ENCODE measurements around the gene CPHXL2. TPM values are rescaled to one million over a fixed set of nuclear protein-coding genes. Genes with fewer than 3 reads are reported as not detected.

CPHXL2 gene
- total RNA-seq, 1 donor from 2014 or later = not detected

GRCh38 chr16:75647492-75648264 lies 29.1 kb downstream of the CPHXL2 start, which contains the start of the genes KARS1 and TERF2IP:
Gene KARS1 (minus strand): TSS chr16:75647665. CDS start chr16:75647639, 26 bp downstream.
Gene TERF2IP (plus strand): TSS chr16:75647773. CDS start chr16:75647883, 110 bp downstream.
- peaks cover 51% of the 10 kb centered on the region for H3K4me1 Mint-ChIP-seq (ENCODE audit: unreplicated experiment)
- peak; percentile 86 for DNase-seq (ENCODE audit: low spot score)
- peaks cover 5% of the 10 kb centered on the region for H3K9me3 Mint-ChIP-seq (ENCODE audit: unreplicated experiment)
- TF ChIP-seq CTCF (IDR thresholded peaks at IDR 0.05; ENCODE audit: unreplicated experiment) = no peak
- H3K27ac Mint-ChIP-seq (ENCODE audit: unreplicated experiment) = peak within 1 kb of the TSS; percentile 94
- H3K36me3 Mint-ChIP-seq (ENCODE audit: low read depth, unreplicated experiment) = peaks cover 24% of the 10 kb centered on the region
- H3K27me3 Mint-ChIP-seq (ENCODE audit: unreplicated experiment) = peaks cover 6% of the 10 kb centered on the region
- H3K4me3 Mint-ChIP-seq (ENCODE audit: unreplicated experiment) = peak within 1 kb of the TSS; percentile 100

- no peak for TF ChIP-seq CTCF (IDR thresholded peaks at IDR 0.05; ENCODE audit: unreplicated experiment)
- peak overlapping the region; percentile 98 for H3K4me3 Mint-ChIP-seq (ENCODE audit: unreplicated experiment)
- H3K27ac Mint-ChIP-seq (ENCODE audit: unreplicated experiment) = peak overlapping the region; percentile 67
- peaks cover 6% of the 10 kb centered on the region for H3K27me3 Mint-ChIP-seq (ENCODE audit: unreplicated experiment)
- DNase-seq (ENCODE audit: low spot score) = no peak
- peaks cover 29% of the 10 kb centered on the region for H3K36me3 Mint-ChIP-seq (ENCODE audit: low read depth, unreplicated experiment)
- H3K9me3 Mint-ChIP-seq (ENCODE audit: unreplicated experiment) = peaks cover 5% of the 10 kb centered on the region
- H3K4me1 Mint-ChIP-seq (ENCODE audit: unreplicated experiment) = peaks cover 51% of the 10 kb centered on the region
These were observed 29.7 kb downstream of the CPHXL2 start for GRCh38 chr16:75647112-75647491.

GRCh38 chr16:75644240-75645012 lies 32.4 kb downstream of the CPHXL2 start:
- Mint-ChIP-seq H3K4me1 (ENCODE audit: unreplicated experiment) (peaks cover 34% of the 10 kb centered on the region), H3K4me3 (ENCODE audit: unreplicated experiment) (peak overlapping the region; percentile 82), H3K27me3 (ENCODE audit: unreplicated experiment) (peaks cover 4% of the 10 kb centered on the region), H3K36me3 (ENCODE audit: low read depth, unreplicated experiment) (peaks cover 46% of the 10 kb centered on the region), H3K9me3 (ENCODE audit: unreplicated experiment) (no peaks in the 10 kb centered on the region), H3K27ac (ENCODE audit: unreplicated experiment) (peak overlapping the region; percentile 82)
- TF ChIP-seq CTCF (IDR thresholded peaks at IDR 0.05; ENCODE audit: unreplicated experiment) = no peak
- DNase-seq (ENCODE audit: low spot score) = no peak

GRCh38 chr16:75640598-75640997 lies 36.2 kb downstream of the CPHXL2 start:
- Mint-ChIP-seq H3K27ac (ENCODE audit: unreplicated experiment) (no peak overlapping the region), H3K9me3 (ENCODE audit: unreplicated experiment) (no peaks in the 10 kb centered on the region), H3K4me1 (ENCODE audit: unreplicated experiment) (peaks cover 22% of the 10 kb centered on the region), H3K36me3 (ENCODE audit: low read depth, unreplicated experiment) (peaks cover 62% of the 10 kb centered on the region), H3K4me3 (ENCODE audit: unreplicated experiment) (no peak overlapping the region), H3K27me3 (ENCODE audit: unreplicated experiment) (peaks cover 2% of the 10 kb centered on the region)
- TF ChIP-seq CTCF (IDR thresholded peaks at IDR 0.05; ENCODE audit: unreplicated experiment) = no peak
- DNase-seq (ENCODE audit: low spot score) = no peak

Measured in endothelial cell (in vitro differentiated cells).